Stimulated activated naive B cell treated with anti-CD40 and anti-IgM and Interleukin-4, amounts not matched to agents 10 μg/mL and 1 μg/mL and 100 μg/mL, for 72 hours (primary cell): ENCODE measurements around the gene ARAP3.
"Not testable (repeated sequence)": the region's sequence is repeated elsewhere in the genome, so short reads cannot be mapped to it uniquely, and the experiment has no call there.

Source experiments
- ATAC-seq, 2 donors: fragments of 150-1000 bp; cut with Tn5 transposase; replicated peaks; 2 replicates each; pipeline ENCODE4 v1.10.0; 2021; ENCODE audit warnings: moderate library complexity in 1 of 2
- DNase-seq: peaks from one replicate; pipeline ENCODE4 v3.0.0; 2021
- H3K27ac Mint-ChIP-seq: one replicate; pipeline ENCODE4 v1.8.0; 2022; ENCODE audit warnings: mild to moderate bottlenecking, mixed read lengths
- H3K27me3 Mint-ChIP-seq, 2 donors: one replicate each; pipeline ENCODE4 v1.8.0; 2022; ENCODE audit warnings: mixed read lengths in 2 of 2
- H3K36me3 Mint-ChIP-seq, 2 donors: one replicate each; pipeline ENCODE4 v1.8.0; 2022; ENCODE audit warnings: mixed read lengths in 2 of 2, mild to moderate bottlenecking in 1 of 2
- H3K4me1 Mint-ChIP-seq, 2 donors: one replicate each; pipeline ENCODE4 v1.8.0; 2022; ENCODE audit warnings: mixed read lengths in 2 of 2, mild to moderate bottlenecking in 1 of 2
- H3K4me3 Mint-ChIP-seq, 2 donors: one replicate each; pipeline ENCODE4 v1.8.0; 2022; ENCODE audit warnings: mild to moderate bottlenecking in 2 of 2, mixed read lengths in 2 of 2, moderate library complexity in 1 of 2
- H3K9me3 Mint-ChIP-seq, 2 donors: one replicate each; pipeline ENCODE4 v1.8.0; 2022; ENCODE audit warnings: mixed read lengths in 2 of 2, mild to moderate bottlenecking in 1 of 2

The ARAP3 gene, protein sequence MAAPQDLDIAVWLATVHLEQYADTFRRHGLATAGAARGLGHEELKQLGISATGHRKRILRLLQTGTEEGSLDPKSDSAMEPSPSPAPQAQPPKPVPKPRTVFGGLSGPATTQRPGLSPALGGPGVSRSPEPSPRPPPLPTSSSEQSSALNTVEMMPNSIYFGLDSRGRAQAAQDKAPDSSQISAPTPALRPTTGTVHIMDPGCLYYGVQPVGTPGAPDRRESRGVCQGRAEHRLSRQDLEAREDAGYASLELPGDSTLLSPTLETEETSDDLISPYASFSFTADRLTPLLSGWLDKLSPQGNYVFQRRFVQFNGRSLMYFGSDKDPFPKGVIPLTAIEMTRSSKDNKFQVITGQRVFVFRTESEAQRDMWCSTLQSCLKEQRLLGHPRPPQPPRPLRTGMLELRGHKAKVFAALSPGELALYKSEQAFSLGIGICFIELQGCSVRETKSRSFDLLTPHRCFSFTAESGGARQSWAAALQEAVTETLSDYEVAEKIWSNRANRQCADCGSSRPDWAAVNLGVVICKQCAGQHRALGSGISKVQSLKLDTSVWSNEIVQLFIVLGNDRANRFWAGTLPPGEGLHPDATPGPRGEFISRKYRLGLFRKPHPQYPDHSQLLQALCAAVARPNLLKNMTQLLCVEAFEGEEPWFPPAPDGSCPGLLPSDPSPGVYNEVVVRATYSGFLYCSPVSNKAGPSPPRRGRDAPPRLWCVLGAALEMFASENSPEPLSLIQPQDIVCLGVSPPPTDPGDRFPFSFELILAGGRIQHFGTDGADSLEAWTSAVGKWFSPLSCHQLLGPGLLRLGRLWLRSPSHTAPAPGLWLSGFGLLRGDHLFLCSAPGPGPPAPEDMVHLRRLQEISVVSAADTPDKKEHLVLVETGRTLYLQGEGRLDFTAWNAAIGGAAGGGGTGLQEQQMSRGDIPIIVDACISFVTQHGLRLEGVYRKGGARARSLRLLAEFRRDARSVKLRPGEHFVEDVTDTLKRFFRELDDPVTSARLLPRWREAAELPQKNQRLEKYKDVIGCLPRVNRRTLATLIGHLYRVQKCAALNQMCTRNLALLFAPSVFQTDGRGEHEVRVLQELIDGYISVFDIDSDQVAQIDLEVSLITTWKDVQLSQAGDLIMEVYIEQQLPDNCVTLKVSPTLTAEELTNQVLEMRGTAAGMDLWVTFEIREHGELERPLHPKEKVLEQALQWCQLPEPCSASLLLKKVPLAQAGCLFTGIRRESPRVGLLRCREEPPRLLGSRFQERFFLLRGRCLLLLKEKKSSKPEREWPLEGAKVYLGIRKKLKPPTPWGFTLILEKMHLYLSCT (N-terminal part only)

DNA sequence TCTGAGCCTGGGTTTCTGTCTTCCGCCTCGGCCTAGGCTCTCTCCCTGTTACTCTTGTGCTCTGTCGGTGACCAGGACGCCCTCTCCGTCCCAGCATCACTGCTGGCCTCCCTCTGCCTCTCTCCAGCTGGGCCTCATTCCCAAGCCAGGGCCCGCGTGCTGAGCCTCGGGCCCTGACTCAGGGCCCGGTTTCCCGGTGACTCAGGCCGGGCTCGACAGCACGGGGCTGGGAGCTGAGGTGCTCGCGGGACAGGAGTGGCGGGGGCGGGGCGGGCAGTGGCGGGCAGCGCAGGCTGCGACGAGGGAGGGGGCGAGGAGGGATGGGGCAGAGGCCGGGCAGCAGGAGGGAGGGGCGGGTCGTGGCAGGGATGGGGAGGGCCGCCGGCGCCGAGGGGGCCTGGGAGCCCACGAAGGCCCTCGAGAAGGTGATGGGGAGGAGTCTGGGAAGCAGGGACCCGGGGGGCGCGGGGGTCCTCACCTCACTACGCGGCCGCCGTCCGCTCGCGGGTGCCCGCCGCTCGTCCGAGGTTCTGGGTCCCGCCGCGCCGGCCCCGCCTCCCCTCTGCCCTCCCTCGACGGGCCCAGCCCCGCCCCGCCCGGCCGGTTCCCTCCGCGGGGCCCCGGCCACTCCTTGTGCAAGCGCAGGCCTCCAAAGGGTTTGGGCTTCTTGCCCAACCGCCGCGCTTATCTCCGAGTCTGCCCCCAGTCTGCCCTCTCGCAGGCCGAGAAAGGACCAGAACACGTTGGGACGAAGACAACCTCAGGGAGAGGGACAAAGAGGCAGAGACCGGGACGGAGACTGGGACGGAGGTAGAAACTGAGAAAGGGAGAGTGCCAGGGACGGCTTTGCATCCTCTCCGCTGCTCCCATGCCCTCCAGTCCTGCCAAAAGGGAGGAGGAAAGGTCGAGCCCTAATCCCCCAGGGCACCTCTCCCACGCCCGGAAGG is at the start of gene ARAP3:
Gene ARAP3, minus strand, starts transcription at position 536 of the 947 bp plus-strand sequence. CDS start 1,744 bp downstream, outside the sequence.
- peak within 1 kb of the TSS; percentile 42 to 74 for H3K4me3 Mint-ChIP-seq
- H3K9me3 Mint-ChIP-seq = no peaks in the 10 kb centered on the region
- peaks cover 11 to 13% of the 10 kb centered on the region in 2 donors for H3K4me1 Mint-ChIP-seq
- DNase-seq (no peak), ATAC-seq (peak; percentile 75 to 78)
- peaks cover 0 to 2% of the 10 kb centered on the region in 2 donors for H3K36me3 Mint-ChIP-seq
- peaks cover 9 to 32% of the 10 kb centered on the region in 2 donors for H3K27me3 Mint-ChIP-seq
- peak within 1 kb of the TSS; percentile 60 for H3K27ac Mint-ChIP-seq

DNA sequence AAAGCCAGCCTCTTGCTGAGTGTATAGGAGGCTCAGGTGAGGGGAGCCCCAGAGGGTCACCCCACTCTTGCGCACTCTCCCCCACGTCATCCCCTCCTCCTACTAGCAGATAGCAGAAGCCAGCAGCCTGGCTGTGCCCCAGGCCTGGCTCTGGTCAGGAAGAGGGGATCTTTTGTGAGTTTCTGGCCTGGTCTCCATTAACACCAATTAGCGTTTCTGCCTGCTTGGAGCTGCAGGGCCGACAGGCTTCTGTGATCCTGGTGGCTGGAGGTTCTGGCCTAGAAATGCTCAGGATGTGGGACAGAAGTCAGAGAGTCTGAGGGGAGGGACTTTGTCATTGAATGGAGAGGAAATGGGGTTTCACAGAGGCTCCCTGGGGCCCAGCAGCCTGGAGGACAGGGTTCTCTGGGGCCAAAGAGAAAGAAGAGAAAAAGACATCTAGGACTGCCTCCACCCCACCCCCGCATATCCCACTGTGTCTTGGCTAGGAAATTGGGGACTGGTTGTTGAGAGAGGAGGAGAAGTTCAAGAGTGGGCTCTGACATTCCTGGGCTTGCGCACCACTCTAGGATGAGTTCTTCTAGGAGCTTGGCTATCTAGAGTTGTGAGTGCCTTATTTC is 47.5 kb upstream of the ARAP3 start:
- Mint-ChIP-seq H3K4me1 (no peaks in the 10 kb centered on the region), H3K4me3 (no peak overlapping the region), H3K36me3 (no peaks in the 10 kb centered on the region), H3K9me3 (no peaks in the 10 kb centered on the region), H3K27me3 (peaks cover 42 to 50% of the 10 kb centered on the region in 2 donors), H3K27ac (no peak overlapping the region)
- ATAC-seq = no peak
- no peak for DNase-seq

DNA sequence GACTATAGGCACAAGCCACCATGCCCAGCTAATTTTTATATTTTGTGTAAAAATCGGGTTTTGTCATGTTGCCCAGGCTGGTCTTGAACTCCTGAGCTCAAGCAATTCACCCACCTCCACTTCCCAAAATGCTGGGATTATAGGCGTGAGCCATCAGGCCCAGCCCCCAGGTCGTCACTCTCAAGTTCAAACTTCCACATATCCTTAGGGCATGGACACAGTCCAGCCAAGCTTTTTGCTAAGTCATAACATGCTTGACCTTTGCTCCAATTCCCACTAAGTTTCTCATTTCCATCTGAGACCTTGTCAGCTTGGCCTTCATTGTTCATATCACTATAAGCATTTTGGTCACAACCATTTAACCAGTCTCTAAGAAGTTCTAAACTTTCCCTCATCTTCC is 43.9 kb upstream of the ARAP3 start:
- DNase-seq = no peak
- H3K4me3 Mint-ChIP-seq = no peak overlapping the region

DNA sequence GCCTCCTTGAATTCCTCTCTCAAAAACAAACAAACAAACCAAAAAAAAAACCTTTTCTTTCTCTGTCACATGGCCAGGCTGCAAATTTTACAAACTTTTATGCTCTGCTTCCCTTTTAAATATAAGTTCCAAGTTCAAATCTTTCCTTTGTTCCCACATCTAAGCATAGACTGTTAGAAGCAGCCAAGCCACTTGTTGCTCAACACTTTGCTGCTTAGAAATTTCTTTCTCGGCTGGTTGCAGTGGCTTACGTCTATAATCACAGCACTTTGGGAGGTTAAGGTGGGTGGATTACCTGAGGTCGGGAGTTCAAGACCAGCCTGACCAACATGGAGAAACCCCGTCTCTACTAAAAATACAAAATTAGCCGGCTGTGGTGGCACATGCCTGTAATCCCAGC is 43.1 kb upstream of the ARAP3 start:
- H3K36me3 Mint-ChIP-seq, ATAC-seq, DNase-seq, H3K9me3 Mint-ChIP-seq, H3K4me1 Mint-ChIP-seq, H3K27ac Mint-ChIP-seq, H3K4me3 Mint-ChIP-seq: not testable (repeated sequence)
- peaks cover 32 to 40% of the 10 kb centered on the region in 2 donors for H3K27me3 Mint-ChIP-seq

More for the DNA sequence above, 43.9 kb upstream of the ARAP3 start:
- Mint-ChIP-seq H3K9me3 (peaks cover 0 to 3% of the 10 kb centered on the region in 2 donors), H3K36me3 (peaks cover 0 to 4% of the 10 kb centered on the region in 2 donors), H3K4me1 (no peaks in the 10 kb centered on the region), H3K27me3 (peaks cover 40 to 44% of the 10 kb centered on the region in 2 donors), H3K27ac (no peak overlapping the region)
- no peak for ATAC-seq

DNA sequence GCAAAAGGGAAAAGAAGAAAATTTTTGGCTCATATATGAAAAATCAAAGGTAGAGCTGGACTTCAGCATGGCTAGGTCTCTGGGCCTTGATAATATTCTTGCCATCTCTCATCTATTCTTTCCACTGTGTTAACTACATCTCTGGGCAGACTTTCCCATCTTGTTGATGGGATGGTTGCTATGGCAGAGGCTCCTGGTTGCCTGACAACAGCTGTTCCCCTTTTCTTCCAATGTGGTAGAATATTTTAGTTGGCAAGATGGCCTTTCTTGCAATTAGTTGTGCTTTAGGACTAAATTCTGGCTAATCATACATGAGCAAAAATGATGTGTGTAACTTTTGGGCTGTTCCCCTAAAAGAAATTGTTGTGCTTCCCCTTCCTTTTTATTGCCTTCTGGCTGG is 40.2 kb upstream of the ARAP3 start:
- Mint-ChIP-seq H3K27me3 (peaks cover 32 to 40% of the 10 kb centered on the region in 2 donors), H3K27ac (no peak overlapping the region), H3K4me3 (no peak overlapping the region), H3K9me3 (peaks cover 0 to 3% of the 10 kb centered on the region in 2 donors), H3K36me3 (peaks cover 0 to 4% of the 10 kb centered on the region in 2 donors), H3K4me1 (no peaks in the 10 kb centered on the region)
- no peak for DNase-seq
- no peak for ATAC-seq

DNA sequence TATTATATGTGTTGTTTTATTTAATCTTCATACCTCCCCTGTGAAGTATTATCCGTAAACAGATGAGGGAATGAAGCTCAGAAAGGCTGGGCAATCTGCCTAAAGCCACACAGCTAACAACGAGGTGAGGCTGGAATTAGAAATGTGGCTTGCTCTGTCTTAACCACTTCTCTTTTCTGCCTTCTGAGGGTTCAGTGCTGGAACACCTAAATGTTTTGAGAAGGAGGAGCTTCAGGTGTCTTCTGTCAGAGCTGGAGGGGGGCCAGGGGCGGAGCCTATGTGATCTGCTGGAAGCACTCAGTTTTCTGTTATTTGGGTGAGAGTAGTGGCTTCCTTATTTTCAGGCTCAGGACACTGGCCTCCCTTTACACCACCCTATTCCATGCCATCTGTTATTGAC is 35.0 kb upstream of the ARAP3 start:
- no peak for DNase-seq
- ATAC-seq = peak; percentile 60 to 73
- H3K27ac Mint-ChIP-seq = no peak overlapping the region
- H3K4me3 Mint-ChIP-seq = no peak overlapping the region
- no peaks in the 10 kb centered on the region for H3K4me1 Mint-ChIP-seq
- no peaks in the 10 kb centered on the region for H3K36me3 Mint-ChIP-seq
- peaks cover 36 to 52% of the 10 kb centered on the region in 2 donors for H3K27me3 Mint-ChIP-seq
- peaks cover 0 to 1% of the 10 kb centered on the region in 2 donors for H3K9me3 Mint-ChIP-seq

DNA sequence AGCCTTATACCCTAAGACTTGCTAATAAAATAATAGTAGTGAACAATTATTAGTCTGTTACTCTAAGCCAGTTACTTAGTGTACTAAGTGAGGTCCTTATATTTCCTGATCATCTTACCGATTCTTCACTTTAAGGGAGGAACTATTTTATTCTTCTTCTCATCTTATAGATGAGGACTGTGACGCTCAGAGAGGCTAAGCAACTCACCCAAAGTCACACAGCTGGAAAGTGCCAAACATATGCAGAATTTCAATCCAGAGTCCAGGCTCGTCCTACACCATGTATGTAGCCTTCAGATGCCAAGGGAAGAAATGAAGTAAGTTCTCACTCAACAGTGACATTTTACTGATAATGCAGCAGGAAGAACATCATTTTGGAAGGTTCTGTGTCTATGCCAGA is 34.4 kb upstream of the ARAP3 start:
- no peak overlapping the region for H3K27ac Mint-ChIP-seq
- peaks cover 0 to 1% of the 10 kb centered on the region in 2 donors for H3K9me3 Mint-ChIP-seq
- peaks cover 33 to 46% of the 10 kb centered on the region in 2 donors for H3K27me3 Mint-ChIP-seq
- ATAC-seq (no peak), DNase-seq (no peak)
- H3K4me3 Mint-ChIP-seq = no peak overlapping the region
- no peaks in the 10 kb centered on the region for H3K36me3 Mint-ChIP-seq
- no peaks in the 10 kb centered on the region for H3K4me1 Mint-ChIP-seq

DNA sequence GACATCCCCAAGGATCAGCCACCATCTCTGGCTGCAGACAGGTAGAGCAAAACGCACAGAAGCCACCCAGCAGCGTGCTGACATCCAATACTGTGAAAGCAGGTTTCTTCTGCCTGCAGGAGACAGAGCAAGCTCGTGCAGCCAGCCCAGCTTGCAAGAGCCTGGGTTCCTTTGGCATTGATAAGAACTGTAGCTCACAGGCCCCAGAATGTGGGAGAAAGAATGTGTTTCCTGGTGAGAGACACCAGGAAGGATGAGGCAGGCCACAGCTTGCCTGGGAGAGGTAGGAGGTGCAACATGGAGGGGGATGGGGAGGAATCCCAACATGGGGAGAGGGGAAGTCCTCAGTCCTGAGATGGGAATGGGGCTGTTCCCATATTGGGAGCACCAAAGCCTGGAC is 34.0 kb upstream of the ARAP3 start:
- Mint-ChIP-seq H3K27me3 (peaks cover 33 to 46% of the 10 kb centered on the region in 2 donors), H3K36me3 (no peaks in the 10 kb centered on the region), H3K27ac (no peak overlapping the region), H3K4me1 (no peaks in the 10 kb centered on the region), H3K9me3 (no peaks in the 10 kb centered on the region), H3K4me3 (no peak overlapping the region)
- DNase-seq = no peak
- ATAC-seq = no peak

DNA sequence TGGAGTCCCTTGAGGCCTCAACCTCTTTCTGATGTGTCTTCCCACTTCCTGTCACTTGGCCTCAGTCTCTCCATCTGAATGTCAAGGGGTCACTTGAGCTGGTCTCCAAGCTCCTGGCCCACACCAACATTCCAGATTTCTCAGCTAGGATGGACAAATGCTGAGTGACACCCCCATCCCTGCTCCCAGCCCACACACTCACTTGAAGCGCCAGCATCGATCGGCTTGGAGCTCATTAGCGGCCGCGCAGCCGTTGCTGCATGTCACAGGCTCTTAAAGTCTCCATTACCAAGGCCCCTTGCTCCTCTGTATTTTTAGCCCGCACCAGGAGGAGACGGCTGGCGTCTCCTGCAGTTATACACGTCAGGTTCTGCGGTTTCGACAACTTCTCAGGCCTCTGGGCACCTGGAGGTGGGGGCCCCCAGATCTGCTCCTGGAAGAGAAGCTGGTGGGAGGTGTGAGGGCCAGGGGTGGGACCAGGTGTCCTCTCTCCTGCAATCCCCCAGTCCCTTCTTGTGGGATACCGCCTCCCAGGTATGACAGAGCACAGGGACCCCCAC is 33.4 kb upstream of the ARAP3 start:
- H3K27me3 Mint-ChIP-seq = peaks cover 37 to 46% of the 10 kb centered on the region in 2 donors
- no peaks in the 10 kb centered on the region for H3K36me3 Mint-ChIP-seq
- no peaks in the 10 kb centered on the region for H3K9me3 Mint-ChIP-seq
- no peak overlapping the region for H3K4me3 Mint-ChIP-seq
- DNase-seq (no peak), ATAC-seq (no peak)
- H3K4me1 Mint-ChIP-seq = no peaks in the 10 kb centered on the region
- no peak overlapping the region for H3K27ac Mint-ChIP-seq

DNA sequence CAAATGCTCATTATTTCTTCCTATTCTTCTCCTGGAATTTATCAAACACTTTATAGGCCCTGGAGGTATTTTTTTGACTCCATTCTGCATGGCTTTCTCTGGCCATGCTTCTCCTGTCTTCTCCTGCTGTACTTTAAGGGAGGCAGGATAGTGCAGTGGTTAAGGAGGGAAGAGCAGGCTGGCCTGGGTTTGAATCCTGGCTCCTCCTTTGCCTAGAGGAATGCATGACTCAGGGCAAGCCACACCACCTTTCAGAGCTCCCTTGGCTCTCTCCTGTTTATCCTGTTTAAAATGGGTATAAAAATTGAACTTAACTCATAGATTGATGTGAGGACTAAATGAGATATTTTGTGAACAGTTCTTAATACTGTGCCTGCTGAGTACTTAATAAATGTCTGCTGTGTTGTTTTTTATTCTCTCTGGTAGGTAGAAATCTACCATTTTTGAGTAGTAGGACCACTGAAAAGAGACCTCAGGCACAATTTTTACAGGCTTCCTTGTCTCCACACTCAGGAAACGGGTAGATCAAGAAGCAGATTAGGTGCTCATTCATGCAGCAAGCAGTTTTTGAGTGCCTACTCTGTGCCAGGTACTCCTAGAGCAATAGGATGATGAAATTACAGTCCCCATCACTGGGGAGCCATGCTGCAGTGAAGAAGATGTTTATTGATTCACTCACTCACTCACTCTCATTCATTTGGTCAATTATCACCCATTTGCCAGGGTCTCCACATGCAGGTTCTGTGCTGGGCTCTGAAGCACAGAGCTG is 32.7 kb upstream of the ARAP3 start:
- Mint-ChIP-seq H3K9me3 (no peaks in the 10 kb centered on the region), H3K27ac (no peak overlapping the region), H3K36me3 (no peaks in the 10 kb centered on the region), H3K27me3 (peaks cover 40 to 44% of the 10 kb centered on the region in 2 donors), H3K4me3 (no peak overlapping the region), H3K4me1 (no peaks in the 10 kb centered on the region)
- DNase-seq = no peak
- no peak for ATAC-seq

DNA sequence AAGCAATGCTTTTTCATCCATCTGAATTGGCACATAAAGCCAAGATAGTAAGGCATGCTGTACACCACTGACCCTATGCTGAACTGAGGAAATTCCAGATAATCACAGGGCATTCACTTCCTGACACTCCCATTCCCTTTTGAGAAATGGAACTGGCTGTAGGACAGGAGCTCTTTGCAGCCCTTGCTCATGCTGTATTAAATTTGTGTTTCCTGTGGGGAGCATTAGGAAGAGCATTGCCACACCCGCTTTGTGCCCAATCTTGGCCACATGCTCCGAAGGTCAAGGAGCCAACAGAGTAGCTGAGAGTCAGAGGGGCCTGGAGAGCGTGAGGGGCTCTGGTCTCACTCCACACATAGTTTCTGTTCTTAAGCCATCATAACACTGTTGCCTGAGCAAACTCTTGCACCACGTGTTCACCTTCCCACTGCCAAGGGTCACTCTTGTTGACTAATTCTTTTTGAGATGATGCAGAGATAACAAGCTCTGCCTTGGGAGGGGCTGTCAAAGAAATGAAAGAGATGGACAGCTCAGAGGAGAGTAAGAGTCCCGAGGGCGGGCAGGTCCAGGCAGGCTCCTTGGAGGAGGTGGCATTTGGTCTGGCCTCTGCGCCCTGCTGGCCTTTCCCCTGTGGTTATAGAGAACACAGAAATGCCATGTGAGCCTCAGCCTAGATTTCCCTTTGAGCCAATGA is 31.7 kb upstream of the ARAP3 start:
- H3K27me3 Mint-ChIP-seq = peaks cover 48% of the 10 kb centered on the region in 2 donors
- no peak for ATAC-seq
- H3K27ac Mint-ChIP-seq = no peak overlapping the region
- H3K9me3 Mint-ChIP-seq = no peaks in the 10 kb centered on the region
- no peak for DNase-seq
- H3K4me1 Mint-ChIP-seq = no peaks in the 10 kb centered on the region
- H3K36me3 Mint-ChIP-seq = no peaks in the 10 kb centered on the region
- no peak overlapping the region for H3K4me3 Mint-ChIP-seq
